Erythroblast (primary cell): ENCODE data around the gene MYO5C.

ENCODE experiments used
- GATA1 ChIP-seq: IDR thresholded peaks from 2 replicates; pipeline ENCODE4 v1.6.1; 2011; ENCODE audit warnings: low read depth, mild to moderate bottlenecking, control low read depth, low read length, moderate library complexity
- POLR2A ChIP-seq: IDR thresholded peaks from 2 replicates; pipeline ENCODE4 v1.6.1; 2011; ENCODE audit warnings: mild to moderate bottlenecking, low read length

- no peak for TF ChIP-seq POLR2A
- TF ChIP-seq GATA1 = no peak
These were observed 13.2 kb downstream of the MYO5C start for GRCh38 chr15:52282418-52282817.
